GM12872 (cell line): ENCODE data around the gene HOXA2.

Experiments
- TF ChIP-seq, protein P1 (sequence below): IDR thresholded peaks from 3 replicates; pipeline ENCODE4 v1.5.1; 2011; ENCODE audit warnings: low read depth, mild to moderate bottlenecking, low read length, moderate library complexity; ENCODE audit not compliant: insufficient read depth

HOXA2 gene

DNA sequence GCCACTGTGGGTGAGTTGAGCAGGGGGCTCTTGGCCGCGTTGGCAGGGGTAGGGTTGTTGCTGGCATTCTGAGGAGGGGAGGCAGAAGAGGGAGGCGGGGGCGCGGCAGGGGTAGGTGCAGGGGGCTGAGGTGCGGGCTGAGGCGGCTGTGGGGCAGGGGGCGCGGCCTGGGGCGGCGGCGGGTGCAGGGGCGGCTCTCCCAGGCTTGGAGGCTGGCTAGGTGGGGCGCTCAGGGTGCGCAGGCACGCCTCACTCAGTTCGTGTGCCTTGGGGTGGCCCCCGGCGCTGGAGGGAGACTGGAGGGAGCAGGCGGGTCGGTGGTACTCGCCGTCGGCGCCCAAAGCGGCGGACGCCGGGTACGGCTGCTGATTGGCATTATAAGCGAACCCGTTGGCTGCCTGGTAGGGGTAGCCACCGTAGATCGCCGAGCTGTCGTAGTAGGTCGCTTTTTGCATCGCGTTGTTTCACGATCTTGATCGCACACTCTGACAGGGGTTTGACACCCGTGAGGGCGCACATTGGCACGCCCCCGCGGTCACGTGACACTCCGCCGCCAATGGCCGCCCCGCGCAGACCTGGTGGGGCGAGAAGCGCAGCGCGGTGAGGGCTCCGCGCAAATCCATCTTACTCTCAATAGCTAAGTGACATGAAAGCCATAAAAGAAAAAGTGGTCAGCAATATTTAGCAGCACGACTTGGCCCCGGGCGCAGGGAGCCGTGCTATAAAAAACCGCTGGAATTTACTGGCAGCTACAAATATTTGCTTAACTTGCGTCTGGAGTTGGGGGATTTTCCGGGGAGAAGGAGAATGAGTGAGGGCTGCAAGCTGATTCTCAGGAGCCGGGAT, 7.9 kb upstream of the HOXA2 start:
- TF ChIP-seq, protein P1, sequence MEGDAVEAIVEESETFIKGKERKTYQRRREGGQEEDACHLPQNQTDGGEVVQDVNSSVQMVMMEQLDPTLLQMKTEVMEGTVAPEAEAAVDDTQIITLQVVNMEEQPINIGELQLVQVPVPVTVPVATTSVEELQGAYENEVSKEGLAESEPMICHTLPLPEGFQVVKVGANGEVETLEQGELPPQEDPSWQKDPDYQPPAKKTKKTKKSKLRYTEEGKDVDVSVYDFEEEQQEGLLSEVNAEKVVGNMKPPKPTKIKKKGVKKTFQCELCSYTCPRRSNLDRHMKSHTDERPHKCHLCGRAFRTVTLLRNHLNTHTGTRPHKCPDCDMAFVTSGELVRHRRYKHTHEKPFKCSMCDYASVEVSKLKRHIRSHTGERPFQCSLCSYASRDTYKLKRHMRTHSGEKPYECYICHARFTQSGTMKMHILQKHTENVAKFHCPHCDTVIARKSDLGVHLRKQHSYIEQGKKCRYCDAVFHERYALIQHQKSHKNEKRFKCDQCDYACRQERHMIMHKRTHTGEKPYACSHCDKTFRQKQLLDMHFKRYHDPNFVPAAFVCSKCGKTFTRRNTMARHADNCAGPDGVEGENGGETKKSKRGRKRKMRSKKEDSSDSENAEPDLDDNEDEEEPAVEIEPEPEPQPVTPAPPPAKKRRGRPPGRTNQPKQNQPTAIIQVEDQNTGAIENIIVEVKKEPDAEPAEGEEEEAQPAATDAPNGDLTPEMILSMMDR = no peak

DNA sequence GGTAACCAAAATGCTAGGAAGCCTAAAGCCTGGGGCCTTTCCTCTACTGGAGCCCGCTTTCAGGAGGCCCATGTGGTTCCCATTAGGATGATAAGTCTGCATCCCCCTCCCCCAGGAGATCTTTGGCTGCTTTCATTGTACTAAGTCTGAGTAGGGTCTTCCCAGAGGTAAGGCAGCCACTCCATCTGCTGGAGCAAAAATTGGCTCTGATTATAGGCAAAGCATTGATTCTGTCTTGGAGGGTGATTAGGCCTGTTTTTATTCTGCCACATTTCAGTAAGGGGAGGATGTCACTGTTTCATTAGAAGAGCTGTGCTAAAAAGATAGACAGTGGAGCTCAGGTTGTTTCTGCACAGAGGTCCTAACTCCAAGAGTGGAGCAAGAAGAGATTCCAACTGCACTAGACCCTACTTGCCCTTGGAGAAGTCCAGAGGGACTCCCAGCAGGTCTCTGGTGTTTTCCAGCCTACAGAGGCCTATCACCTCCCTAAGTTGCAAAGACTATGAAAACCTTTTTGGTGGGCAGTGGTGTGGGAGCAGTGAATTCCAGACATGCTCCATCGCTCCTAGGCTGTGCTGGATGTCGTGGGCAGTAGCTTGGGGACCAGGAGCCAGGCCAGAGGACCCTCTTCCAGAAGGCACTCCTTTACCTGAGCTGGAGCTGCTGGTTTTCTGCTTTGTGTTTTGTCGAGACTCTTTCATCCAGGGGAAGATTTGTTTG, 7.1 kb upstream of the HOXA2 start:
- TF ChIP-seq, protein P1 = no peak

DNA sequence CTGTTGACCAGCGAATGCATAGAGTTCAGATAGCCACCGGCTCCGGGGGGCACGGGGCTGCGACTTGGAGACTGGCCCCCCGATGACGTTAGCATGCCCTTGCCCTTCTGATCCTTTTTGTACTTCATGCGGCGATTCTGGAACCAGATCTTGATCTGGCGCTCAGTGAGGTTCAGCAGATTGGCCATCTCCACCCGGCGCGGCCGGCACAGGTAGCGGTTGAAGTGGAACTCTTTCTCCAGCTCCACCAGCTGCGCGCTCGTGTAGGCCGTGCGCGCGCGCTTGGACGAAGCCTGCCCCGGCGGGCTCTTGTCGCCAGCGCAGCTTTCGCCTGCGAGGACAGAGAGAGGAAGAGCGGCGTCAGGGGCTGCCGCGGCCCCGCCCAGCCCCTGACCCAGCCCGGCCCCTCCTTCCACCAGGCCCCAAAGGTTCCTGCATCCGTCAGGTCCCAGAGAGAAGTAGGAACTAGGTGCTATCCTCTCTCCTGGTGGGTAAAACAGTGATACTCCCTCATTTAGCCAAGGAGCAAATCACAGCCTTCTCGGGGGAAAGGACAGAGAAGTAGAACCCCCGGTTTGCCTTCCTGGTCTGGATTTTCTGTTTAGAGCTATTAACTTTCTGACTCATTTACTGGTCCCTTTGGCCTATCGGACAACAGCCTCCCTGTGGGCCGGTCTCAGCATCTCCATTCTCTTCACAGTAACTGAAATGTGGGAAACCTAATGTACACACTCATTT, 6.1 kb upstream of the HOXA2 start:
- TF ChIP-seq, protein P1 = no peak

DNA sequence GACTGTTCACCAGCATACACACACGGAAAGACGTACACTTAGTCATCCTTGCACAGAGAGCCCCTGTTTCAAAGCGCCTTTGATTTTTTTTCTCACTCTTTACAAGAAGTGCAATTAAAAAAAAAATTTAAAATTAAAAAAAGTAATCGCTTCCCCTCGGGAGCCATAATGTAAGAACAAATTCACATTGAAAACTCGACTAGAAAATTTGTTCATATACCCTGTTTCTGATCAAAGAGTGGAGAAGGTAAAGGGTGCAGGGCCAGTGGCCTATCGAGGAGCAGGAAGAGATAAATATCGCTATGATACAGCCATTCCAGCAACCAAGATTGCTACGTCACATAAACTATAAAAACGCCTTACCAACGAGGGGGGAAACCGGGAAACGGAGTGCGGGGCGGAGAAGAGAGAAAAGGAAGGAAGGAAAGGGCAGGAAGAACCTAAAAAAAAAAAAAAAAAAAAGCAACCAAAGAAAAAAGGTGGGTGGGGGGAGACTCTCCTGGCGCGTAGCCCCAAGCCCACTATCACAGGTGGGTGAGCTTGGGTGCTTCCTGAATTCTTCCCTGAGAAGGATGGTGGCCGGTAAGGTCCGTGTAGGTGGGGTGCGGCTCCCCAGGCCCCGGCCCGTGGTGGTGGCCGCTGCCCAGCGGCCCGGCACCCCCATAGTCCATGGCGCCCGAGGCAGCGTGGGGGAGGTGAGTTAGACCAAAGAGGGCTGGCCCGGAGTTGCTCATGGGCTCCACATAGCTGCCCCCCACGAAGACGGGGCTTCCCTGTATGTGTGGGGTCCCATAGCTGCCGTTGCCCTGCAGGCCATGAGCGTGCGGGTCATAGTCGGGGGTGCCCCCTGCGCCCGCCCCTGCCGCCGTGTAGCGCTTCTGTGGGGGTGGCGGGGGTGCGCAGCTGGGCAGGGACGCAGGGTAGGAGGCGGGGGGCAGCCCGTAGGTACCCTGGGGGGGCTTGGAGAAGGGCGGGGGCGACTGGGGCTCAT, 5.2 kb upstream of the HOXA2 start:
- TF ChIP-seq, protein P1 = no peak

DNA sequence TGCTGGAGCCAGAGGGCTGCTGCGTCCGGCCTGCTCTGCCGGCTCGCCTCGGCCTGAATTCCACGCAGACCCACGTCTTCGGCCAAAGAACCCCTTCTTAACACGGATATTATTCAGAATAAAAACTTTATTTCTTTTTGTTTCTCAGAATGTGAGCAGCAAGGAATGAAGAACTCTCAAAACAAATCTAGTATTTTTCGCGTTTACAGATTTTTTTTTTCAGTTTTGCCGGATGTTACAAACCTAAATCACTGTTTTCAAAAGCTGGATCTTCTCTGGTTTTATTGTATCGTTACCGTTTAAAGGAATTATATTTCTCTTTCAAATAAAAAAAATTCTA, 4.4 kb upstream of the HOXA2 start:
- TF ChIP-seq, protein P1 = no peak

DNA sequence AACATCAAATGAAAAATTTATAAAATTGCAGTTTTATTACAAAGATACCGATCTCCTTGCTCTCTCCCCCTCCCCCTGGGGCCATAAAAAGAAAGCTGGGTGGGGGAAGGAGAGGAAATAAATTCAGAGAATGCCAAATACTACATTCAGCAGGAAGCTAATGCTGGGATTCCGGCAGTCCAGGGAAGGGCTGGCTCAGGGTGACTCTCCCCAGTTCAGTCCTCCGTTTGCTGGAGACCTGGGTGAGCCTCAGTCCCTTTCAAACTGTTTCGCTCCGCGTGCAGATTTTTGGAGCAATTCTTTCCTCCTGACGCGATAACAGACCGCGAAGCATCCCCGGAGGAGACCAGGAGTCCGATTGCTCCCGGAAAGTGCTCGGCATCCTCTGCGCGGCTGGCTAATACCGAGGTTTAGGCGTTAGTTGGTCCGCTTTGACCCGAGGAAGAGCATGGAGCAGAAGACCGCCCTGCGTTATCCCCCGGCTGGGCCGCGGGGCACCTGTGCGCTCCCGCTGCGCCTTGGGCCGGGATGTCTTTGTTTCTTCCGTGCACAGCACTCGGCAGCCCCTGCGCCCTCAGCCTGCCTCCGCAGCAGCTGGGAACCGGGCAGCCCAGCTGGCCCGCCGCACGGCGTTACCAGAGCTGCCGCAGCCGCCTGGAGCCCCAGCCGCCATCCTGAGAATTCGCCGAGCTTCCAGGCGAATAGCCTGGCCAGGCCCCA, 3.9 kb upstream of the HOXA2 start:
- TF ChIP-seq, protein P1 = no peak
